Neural progenitor cell (in vitro differentiated cells): Measurements from ENCODE around the gene SLC22A15.

Source experiments
- CTCF ChIP-seq: fragments of 200-600 bp; sonication (generic); IDR thresholded peaks from 2 replicates; pipeline ENCODE4 v1.5.1; 2017; ENCODE audit warnings: antibody characterized with exemption, mild to moderate bottlenecking
- EZH2 ChIP-seq: fragments of 200-600 bp; sonication (generic); IDR thresholded peaks from 2 replicates; pipeline ENCODE4 v1.6.1; 2017; ENCODE audit warnings: antibody characterized with exemption, mild to moderate bottlenecking, moderate library complexity
- EZH2phosphoT487 ChIP-seq: fragments of 200-600 bp; sonication (generic); IDR thresholded peaks from 2 replicates; pipeline ENCODE4 v1.6.1; 2017; ENCODE audit warnings: antibody characterized with exemption

GRCh38 chr1:115946116-115946515, 30.2 kb upstream of the SLC22A15 start:
- TF ChIP-seq CTCF (no peak), EZH2phosphoT487 (no peak), EZH2 (no peak)
